GM11168 (cell line): ENCODE data around the gene RPL36A.

ENCODE experiments used
- in situ Hi-C: fragments of 300-500 bp; cut with MboI; formaldehyde crosslinking; loops from one replicate; pipeline ENCODE4 v1.12.0; 2022; ENCODE audit warnings: low sequenced_read_pairs; ENCODE audit not compliant: unreplicated experiment

Gene RPL36A

DNA sequence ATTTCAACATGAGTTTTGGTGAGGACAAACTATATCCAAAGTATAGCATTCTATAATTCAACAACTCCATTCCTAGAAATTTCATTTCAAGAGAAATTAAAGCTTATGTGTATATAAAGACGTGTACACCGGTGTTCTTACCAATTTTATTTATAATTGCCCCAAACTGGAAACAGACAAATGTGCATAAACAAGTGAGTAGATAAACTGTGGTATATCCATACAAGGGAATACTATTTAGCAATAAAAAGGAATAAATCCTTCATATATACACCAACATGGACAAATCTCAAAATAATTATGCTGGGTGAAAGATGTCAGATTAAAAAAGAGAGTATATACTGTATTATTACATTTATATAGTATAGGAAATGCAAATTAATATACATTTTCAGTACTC is 37.1 kb downstream of the RPL36A start:
- in situ Hi-C loops = loop anchor here (10.0 kb wide), 1 partner anchor 367 kb away; no protein-coding TSS in a partner anchor

DNA sequence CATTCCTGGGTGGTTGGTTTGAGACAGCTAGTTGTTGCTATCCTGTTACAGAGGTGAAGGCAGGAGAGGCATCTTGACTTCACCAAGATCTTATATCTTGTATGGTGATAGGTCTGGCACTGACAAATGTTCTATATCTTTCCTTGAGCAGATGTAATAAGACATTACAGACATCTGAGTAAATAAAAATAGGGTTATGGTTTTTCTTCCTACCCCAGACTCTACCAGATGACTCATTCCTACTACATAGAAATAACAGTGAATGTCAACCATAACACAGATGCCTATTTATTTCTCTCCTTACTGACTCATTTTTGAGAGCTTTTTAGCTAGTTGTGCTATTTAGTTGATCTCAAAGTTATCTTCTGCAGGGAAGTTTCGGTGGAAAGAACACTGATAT is 39.1 kb downstream of the RPL36A start:
- in situ Hi-C loops = loop anchor here (10.0 kb wide), 1 partner anchor 365 kb away; no protein-coding TSS in a partner anchor

DNA sequence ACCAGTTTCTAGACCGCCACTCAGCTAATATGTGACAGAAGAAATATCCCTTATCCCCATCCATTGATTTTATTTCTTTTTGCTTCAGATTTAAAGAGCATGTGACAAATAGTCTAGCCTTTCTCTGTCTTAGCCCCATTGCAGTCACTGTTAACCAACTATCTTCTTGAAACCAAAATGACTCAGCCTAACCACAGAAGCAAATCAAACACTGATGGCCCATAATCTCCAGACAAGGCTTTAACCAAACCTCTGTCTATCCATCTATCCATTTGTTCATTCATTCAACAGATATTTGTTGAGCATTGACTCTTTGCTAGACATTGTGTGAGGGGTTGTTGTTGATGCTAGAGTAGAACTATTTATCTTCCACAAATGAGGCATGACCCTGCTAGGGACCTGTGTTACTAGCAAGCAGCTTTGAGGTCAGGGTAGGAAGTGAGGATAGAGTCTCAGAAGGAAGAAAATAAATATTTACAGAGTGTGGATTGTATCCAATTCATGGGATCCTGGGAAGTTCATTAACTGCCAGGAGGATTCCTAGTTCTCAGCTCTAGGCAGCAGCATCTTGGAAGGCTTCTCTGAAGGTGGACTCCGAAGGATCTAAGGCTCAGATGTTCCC is 39.8 kb downstream of the RPL36A start:
- in situ Hi-C loops = no loop called here

DNA sequence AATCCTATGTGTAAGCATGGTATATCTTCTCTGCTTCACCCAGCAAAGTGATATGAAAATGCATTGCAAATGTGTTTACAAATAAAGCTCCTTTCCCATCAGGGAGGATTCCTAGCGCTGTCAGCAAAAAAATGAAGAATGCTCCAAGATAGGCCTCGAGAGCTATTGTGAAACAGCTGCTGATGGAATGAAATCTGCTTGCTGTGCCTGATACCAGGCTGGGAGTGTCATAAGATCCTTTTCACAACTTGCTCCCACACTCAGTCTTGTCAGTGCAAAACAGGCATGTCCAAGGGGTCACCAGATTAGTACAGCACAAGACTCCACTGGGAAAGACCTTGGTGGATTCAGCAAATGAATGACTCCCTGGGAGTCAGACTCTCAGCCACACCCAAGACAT is 51.3 kb downstream of the RPL36A start:
- in situ Hi-C loops = no loop called here
